Activated gamma-delta T cell treated with anti-CD3 and anti-CD28 coated beads, Interleukin-2, amount 50 U/mL, for 16 hours (primary cell): ENCODE results near the gene KCNG4.

Experiments used
- DNase-seq: peaks from one replicate; pipeline ENCODE4 v3.0.0-alpha.2; 2020; ENCODE audit warnings: low read depth

Gene KCNG4

DNA sequence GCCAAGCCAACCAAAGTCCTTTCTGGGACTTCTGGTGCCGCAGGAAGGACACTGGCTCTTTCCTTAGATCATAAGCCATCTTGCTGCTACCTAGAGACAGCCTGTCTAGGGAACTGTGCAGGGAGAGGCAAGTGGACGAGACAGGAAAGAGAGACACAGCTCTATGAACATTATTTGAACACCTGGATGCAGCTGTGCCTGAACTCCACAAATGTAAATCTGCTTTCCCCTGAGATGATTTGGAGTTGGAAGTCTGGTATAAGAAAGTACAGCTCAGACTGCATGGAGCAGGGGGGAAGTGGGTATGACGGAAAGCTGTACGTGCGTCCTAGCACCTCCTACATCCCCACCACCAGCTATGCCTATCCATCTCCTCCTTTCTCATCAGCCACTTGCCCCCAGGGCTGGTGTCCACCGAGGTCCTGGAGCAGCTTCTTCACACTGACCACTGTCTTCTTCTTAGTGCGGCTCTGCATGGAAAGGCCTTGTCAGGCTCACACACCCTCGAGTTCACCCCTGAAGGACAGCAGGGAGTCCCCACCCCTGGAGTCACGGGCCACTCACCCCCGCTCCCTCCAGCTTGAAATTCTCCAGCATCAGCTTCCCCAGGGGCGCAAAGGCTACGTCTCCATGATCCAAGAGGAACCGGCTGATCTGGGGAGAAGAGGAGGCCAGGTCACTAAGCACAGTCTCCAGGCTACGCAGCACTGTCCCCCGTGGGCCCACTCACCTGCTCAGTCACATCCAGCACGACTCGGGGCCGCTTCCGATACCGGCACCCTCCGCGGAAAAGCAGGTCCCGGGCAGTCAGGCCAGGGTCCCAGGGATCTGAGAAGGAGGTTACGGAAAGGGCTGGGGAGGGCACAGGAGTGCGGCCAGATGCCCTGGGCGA is 56.9 kb downstream of the KCNG4 start:
- no peak for DNase-seq

DNA sequence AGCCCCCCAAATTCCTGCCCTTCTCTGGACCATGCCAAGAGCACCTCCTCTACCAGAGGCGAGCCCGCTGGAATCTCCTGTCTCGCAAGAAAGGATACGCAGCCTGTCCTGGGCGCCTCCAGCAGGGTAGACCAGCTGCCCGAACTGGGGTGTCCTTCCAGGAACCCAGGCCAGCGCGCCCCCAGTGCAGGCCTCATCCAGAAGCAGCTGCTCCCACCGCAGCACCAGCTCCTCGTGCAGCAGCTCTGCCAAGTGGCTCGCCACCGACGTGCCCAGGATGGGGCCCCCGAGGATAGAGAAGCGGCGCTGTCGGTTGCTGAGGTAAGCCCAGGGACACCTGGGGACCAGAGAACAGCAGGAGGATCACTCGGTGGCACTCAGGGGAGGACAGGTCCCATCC is 57.7 kb downstream of the KCNG4 start:
- no peak for DNase-seq

DNA sequence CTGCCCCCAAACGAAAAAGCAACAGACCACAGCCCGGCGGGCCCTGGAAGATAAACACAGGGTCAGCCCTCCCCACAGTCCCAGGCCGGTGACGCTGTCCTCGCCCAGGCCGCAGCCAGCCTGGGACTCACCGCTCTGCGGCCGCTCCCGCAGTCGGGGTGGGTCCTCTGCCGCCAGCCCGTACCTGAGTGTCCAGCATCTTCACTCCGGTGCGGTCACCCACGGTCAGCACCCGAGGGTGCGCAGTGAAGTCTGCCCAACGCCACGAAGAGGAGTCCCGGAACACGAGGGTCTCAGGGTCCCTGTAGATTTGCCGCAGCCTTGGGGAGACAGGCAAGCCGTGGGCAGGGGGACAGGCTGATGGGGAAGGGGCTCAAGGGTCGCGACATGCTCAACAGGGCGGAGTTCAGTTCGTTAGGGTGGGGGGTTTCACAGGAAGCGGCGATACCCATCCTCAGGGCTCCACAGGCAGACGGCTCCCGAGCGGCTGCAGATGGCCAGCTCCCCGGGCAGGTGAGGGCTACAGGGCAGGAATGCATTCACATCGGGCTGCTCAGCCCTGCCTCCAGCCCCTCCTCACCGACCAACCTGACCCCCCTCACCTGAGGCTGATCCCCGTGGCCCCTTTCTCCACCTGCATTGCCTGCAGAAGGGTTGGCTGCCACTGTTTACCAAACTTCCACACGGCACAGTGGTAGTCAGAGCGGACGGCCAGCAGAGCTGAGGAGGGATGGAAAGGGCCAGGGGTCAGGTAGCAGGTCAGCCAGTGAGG is 58.5 kb downstream of the KCNG4 start:
- DNase-seq: no peak

DNA sequence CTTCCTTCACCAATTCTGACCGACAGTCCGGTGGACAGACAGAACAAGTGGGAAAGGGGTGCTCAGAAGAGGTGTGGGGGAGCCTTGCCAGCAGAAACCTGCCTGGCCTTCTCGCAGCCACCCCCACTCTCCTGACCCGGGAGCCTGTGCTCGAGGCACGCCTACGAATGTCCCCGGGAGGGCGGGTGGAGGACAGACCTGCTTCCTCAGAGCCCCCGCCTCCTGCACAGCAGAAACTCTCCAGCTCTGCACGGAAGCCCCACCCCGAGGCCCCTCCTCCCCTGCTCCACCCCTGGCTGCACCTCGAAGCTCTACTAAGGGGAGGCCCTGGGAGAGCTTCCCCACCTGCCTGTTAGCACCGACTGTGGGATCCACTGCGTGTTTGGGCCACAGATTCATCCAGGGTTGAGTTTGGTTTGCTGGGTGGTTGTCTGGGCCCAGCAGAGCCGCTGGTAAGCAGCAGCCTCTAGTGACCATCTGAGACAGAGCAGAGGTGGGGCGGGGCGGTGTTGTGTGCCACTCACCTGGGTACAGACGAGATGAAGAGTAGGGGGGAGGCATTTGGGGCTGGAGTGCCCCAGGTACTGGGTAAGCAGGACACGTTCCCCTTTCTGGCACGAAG is 59.2 kb downstream of the KCNG4 start:
- DNase-seq: no peak

DNA sequence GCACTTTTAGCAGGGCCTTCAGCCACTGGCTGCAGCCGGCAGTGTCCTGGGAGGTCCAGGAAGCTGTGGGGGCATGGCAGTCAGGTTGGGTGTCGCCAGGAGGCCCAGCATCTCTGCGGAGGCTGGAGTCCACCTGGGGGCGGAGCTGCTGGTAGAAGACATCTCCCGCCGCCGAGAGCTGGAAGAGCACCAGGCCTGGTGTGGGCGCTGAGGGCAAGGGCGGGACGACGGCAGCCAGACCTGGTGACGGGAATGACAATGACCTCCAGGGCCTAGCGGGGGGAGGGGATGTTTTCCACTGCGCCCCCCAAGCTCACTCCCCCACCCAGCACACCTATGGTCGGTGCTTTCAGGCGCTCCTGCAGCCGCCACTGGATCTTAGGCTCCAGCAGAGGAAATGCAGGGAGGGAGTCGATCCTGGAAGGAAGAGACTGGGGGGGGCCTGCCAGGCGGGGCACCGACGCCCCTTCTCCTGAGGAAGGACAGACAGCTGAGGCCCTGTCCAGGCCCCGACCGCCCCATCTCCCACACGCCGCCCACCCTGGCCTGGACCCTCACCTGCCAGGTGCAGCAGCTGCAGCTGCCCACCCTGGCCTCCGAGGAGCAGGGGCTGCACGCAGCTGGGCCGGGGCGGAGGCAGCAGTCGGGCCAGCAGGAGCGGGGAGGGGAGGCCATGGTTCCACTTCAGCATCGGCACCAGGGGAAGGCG is 60.0 kb downstream of the KCNG4 start:
- DNase-seq: no peak

DNA sequence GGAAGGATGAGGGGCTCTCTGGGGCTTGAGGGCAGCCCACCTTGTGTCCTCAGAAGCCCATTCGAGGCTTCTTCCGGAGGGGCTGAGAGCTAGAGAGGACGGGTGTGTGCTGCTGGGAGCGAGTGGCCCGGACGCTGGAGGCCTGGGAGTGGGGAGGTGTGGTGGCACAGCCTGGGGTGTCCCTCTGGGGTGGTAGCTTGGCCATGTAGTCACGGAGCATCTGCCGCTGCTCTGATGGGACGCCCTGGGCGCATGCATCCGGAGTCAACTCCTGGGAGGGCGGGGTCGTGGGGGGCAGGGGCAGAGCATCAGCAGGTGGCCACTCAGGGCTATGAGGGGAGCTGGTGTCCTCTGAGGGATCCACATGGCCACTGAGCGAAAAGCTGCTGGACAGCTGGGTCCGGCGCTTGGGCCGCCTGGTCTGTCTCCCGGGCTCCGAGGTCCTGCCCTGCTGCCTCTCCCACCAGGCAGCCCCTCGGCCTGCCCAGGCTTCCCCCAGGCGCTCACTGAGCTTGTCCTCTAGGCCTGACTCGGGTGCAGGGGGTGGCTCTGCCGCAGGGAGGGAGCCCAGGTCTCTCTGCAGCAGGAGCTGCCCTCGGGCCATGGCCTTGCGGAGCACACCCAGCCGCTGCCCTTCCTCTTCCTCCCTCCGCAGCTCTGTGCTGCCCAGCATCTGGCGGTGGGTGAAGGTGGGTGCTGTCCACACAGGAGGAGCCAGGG is 60.8 kb downstream of the KCNG4 start:
- no peak for DNase-seq

DNA sequence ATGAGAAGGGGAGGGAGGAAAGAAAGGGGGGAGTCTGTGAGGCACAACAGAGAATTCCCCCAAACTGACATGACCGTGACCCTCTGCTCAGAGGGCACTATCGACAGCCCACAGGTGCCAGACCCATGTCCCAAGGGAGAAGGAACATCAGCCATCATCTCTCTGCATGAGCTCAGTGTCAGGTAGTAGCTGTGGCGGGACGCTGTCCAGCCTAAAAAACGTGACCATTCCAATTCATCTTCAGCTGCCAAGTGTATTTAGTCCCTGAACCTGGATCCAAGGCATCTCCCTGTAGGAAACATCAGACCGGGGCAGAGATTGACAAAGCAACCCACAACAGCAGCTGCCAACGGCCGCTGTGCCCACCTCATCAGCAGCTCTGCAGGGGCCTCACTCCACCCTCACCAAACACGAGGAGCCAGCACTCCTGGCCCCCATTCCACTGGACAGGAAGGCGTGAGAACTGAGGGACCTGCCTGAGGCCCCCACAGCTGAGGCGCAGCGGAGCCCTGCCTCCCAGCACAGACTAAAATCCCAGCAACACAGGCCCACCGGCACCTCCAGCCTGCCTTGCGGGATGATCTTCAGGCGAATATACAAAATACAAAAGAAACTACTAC is 61.6 kb downstream of the KCNG4 start:
- DNase-seq: no peak

DNA sequence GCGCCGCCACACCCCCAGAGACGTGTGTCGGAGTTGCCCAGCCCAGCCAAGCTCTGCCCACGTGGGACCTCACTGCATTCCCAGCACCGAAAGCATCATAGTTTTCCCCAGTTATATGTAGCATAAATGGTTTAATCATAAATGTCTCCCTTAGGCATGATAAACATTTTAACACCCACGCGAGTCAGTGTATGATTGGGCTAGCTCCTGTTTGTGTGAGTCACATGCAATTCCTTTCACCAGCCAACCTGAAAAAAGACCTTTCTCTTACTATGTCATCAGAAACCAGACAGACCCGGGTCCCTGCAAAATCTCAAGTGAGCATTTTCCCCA is 62.1 kb downstream of the KCNG4 start:
- DNase-seq: no peak

DNA sequence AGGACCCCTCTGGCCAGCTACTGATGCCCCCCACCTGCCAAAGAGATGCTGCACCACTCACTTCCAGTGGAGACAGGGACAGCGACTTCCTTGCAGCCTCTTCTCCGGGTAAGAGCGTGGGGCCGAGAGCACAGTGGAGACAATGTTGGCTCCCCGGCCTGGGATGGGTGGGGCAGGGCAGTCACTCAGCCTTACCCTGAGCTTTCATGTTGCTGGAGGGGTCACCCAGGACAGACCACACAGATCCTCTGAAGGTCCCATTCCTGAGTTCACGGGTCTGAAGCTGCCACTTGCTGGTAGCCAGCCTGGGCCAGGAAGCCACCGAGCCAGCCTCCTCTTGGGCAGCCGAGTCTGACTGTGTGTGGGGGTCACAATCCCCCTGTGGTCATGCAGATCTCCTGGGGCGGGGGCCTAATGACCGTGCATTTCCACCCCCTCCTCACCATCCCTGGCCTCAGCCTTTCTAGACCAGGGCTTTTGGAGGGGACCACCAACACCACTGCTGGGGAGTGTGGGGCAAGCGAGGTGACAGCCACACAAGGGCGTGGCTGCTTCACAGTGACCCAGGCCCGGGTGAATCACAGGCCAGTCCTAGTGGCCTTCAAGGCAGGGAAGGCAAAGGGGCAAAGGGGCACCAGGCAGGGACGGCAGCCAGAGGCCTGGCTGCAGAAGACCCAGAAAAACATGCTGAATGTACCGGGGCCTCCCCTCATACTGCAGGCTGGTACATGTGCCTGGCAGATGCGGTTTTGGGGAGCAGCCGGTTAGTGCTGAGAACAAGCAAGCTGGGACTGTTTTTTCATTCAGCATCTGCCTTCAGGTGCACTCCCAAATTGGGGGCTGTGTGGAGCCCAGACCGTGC is 63.4 kb downstream of the KCNG4 start:
- no peak for DNase-seq

DNA sequence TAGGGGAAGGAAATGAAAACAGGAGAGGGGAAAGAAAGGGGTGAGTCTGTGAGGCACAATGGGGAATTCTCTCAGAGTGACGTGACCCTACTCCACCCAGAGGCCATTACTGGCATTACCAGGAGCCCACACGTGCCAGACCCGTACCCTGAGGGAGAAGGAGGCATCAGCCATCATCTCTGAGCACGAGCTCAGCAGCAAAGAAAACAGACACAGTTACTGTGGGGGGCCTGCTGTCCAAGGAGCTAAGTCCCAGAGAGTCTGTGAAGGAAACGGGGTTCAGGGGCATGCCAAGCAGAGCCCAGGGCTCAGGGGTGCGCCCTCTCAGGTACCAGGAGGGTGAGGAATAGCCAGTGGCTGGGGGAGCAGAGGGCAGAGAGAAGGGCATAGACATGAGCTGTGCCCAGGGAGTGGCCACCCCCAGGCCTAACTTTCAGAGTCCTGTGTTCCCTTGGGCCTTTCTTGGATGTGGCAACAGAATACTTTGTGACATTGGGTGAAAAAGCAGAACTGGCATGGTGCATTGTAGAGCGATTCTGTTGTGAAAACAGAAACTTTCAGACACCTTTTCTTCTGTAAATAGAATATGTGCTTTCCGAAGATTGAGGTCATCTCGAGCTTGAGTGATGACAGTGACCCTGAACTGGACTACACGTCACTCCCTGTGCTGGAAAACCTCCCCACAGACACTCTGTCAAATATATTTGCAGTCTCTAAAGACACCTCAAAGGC is 64.3 kb downstream of the KCNG4 start:
- DNase-seq: peak; percentile 15

DNA sequence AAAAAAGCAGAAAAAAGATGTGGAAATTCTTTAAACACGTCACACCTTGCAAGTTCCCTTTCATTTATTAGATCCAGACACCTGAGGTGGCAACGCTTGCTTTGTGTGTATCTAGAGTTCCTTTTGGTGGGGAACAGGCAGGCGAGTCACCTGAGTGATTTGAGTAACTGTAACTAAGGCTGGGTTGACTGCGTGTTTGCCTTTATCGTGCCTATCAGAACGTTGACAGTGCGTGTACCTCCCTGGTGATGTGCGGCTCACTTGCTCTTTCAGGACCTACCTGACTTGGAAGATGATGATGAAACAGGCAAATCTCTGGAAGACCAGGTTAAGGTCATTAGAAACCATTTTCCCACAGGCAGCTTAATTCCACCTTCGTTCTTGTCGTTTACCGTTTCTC is 65.4 kb downstream of the KCNG4 start:
- DNase-seq: no peak

DNA sequence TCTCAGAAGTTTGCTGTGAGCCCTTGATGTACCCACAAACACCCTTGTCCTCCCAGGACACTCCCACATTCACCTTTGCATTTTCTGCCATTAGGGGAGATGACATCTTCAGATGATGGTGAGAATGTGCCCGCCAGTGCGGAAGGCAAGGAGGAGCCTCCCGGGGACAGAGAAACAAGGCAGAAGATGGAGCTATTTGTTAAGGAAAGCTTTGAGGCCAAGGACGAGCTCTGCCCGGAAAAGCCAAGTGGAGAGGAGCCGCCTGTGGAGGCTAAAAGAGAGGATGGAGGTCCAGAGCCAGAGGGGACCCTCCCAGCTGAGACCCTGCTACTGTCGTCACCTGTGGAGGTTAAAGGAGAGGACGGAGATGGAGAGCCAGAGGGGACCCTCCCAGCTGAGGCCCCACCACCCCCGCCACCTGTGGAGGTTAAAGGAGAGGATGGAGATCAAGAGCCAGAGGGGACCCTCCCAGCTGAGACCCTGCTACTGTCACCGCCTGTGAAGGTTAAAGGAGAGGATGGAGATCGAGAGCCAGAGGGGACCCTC is 70.0 kb downstream of the KCNG4 start:
- DNase-seq: no peak
